ENCODE results near the gene RYR2.

Gene RYR2

GRCh38 chr1:237201155-237201554, 159.2 kb downstream of the RYR2 start:
- H3K4me3 ChIP-seq (ENCODE audit: low read depth, low read length), result no peak overlapping the region
- no peak for TF ChIP-seq CTCF (IDR thresholded peaks at IDR 0.05; ENCODE audit: control insufficient read depth, extremely low read depth, insufficient read depth)
- DNase-seq (ENCODE audit: low read depth), result peak; percentile 58

GRCh38 chr1:237204841-237205240, 162.9 kb downstream of the RYR2 start:
- TF ChIP-seq CTCF (IDR thresholded peaks at IDR 0.05; ENCODE audit: control insufficient read depth, extremely low read depth, insufficient read depth), result no peak
- H3K4me3 ChIP-seq (ENCODE audit: low read depth, low read length), result no peak overlapping the region

GRCh38 chr1:237205400-237206064, 163.5 kb downstream of the RYR2 start:
- no peak for TF ChIP-seq CTCF (IDR thresholded peaks at IDR 0.05; ENCODE audit: control insufficient read depth, extremely low read depth, insufficient read depth)
- no peak for DNase-seq (ENCODE audit: low read depth)
- no peak overlapping the region for H3K4me3 ChIP-seq (ENCODE audit: low read depth, low read length)

More at GRCh38 chr1:237204841-237205240, 162.9 kb downstream of the RYR2 start:
- no peak for DNase-seq (ENCODE audit: low read depth)

DNA sequence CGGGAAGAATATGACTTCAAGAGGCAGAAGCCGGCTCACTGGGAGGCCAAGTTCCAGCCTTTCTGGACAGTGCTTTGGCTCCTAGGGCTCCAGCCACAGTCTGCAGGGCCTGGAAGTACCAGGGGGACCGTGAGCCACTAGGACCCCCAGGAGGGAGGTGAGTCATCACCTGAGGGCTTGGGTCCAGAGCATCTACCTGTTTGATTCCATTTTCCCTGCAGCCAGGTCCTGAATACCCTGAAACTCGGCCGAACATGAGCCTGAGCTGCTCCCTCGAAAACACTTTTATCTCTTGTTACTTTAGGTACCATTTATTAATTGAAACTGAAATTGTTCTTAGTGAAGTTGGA, 164.1 kb downstream of the RYR2 start:
- no peak for DNase-seq (ENCODE audit: low read depth)
- TF ChIP-seq CTCF (IDR thresholded peaks at IDR 0.05; ENCODE audit: control insufficient read depth, extremely low read depth, insufficient read depth), result no peak

GRCh38 chr1:237211031-237211430, 169.0 kb downstream of the RYR2 start:
- no peak overlapping the region for H3K4me3 ChIP-seq (ENCODE audit: low read depth, low read length)
- TF ChIP-seq CTCF (IDR thresholded peaks at IDR 0.05; ENCODE audit: control insufficient read depth, extremely low read depth, insufficient read depth), result no peak
- DNase-seq (ENCODE audit: low read depth), result no peak

More for the DNA sequence above, 164.1 kb downstream of the RYR2 start:
- no peak overlapping the region for H3K4me3 ChIP-seq (ENCODE audit: low read depth, low read length)

DNA sequence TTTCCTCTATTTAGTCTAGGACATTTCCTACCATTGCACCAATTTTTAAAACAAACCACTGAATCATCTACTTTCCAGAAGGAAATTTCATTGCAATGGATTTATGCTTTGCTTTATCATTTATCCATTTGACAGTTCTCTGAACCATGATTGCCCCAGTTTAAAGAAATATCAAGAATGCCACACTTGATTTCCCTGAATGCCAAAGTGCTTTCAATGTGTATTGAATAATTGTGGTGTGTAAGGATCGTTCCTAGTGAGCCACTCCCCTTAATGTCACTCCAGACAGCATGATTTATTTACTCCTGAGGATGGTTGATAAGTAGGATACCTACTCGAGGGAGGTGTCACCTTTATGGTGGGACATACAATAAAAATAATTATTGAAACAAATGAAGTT, 169.6 kb downstream of the RYR2 start:
- no peak overlapping the region for H3K4me3 ChIP-seq (ENCODE audit: low read depth, low read length)
- TF ChIP-seq CTCF (IDR thresholded peaks at IDR 0.05; ENCODE audit: control insufficient read depth, extremely low read depth, insufficient read depth), result no peak
- DNase-seq (ENCODE audit: low read depth), result no peak
